Measurements from ENCODE around the gene TFPI.

DNA sequence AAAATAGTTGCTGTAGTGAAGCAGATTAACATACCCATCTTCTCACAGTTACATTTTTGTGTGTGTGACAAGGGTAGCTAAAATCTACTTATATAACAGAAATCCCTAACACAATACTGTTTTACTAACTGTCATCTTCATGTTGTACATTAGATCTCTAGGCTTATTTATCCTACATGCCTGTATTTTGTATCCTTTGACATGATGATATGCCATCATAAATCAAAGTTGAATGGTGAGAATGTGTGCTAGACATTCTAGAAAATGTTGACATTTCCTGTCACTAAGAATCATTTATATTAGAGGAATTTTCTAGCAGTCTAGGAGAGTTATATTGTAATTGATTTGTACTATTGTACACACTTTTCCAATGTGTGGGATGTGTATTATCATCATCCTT, 84.7 kb downstream of the TFPI start:
- no peak for TF ChIP-seq ARNT (IDR thresholded peaks at IDR 0.05)
- no peak for TF ChIP-seq SP1 (IDR thresholded peaks at IDR 0.05)
- no peak for TF ChIP-seq FOXA1 (IDR thresholded peaks at IDR 0.05)
- no peak for TF ChIP-seq LEF1 (IDR thresholded peaks at IDR 0.05; ENCODE audit: borderline replicate concordance)
- TF ChIP-seq HDGF (IDR thresholded peaks at IDR 0.05; ENCODE audit: borderline replicate concordance) = no peak
- TF ChIP-seq BHLHE40 (IDR thresholded peaks at IDR 0.05; ENCODE audit: borderline replicate concordance) = no peak
- TF ChIP-seq FOXM1 (IDR thresholded peaks at IDR 0.05; ENCODE audit: borderline replicate concordance) = no peak
- TF ChIP-seq, protein P1, sequence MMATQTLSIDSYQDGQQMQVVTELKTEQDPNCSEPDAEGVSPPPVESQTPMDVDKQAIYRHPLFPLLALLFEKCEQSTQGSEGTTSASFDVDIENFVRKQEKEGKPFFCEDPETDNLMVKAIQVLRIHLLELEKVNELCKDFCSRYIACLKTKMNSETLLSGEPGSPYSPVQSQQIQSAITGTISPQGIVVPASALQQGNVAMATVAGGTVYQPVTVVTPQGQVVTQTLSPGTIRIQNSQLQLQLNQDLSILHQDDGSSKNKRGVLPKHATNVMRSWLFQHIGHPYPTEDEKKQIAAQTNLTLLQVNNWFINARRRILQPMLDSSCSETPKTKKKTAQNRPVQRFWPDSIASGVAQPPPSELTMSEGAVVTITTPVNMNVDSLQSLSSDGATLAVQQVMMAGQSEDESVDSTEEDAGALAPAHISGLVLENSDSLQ (IDR thresholded peaks at IDR 0.05) = peak; percentile 17; the same call in 1 of the 2 replicates

All from HEK293T (cell line).